Measurements from ENCODE around the gene GRID2. TPM values are rescaled to one million over a fixed set of nuclear protein-coding genes. Genes with fewer than 3 reads are reported as not detected.

Gene GRID2
- polyA plus RNA-seq, 1 donor from 2014 or later = 14.9 TPM

GRCh38 chr4:93746031-93746430, 1442.3 kb downstream of the GRID2 start:
- Histone ChIP-seq H3F3A (ENCODE audit: insufficient read depth, low read length, poor library complexity, severe bottlenecking) (no peaks in the 10 kb centered on the region), H3K36me3 (ENCODE audit: insufficient read depth, low read length) (no peaks in the 10 kb centered on the region), H3K9ac (ENCODE audit: low read length) (no peak overlapping the region), H3K9me2 (ENCODE audit: insufficient read depth, low read length) (no peaks in the 10 kb centered on the region), H2AFZ (ENCODE audit: low read depth, low read length) (no peak overlapping the region), H3K79me2 (replicated peaks; ENCODE audit: insufficient read depth, low read length) (no peaks in the 10 kb centered on the region), H3K9me3 (ENCODE audit: low read length) (no peaks in the 10 kb centered on the region), H3K4me3 (ENCODE audit: low read length) (no peak overlapping the region), H4K20me1 (ENCODE audit: insufficient read depth) (no peaks in the 10 kb centered on the region), H3K27me3 (ENCODE audit: insufficient read depth, low read depth, low read length) (no peaks in the 10 kb centered on the region), H3K4me2 (ENCODE audit: low read length) (no peak overlapping the region), H3K27ac (ENCODE audit: low read length) (no peak overlapping the region)
- no peak for TF ChIP-seq SMC3 (conservative IDR thresholded peaks at IDR 0.05; ENCODE audit: poor library complexity)
- TF ChIP-seq REST (IDR thresholded peaks at IDR 0.05; ENCODE audit: borderline replicate concordance) = no peak
- TF ChIP-seq POLR2AphosphoS5 (IDR thresholded peaks at IDR 0.05) = no peak
- no peak for TF ChIP-seq EP300 (conservative IDR thresholded peaks at IDR 0.05; ENCODE audit: poor library complexity, severe bottlenecking)
- TF ChIP-seq RAD21 (conservative IDR thresholded peaks at IDR 0.05) = no peak
- no peak for TF ChIP-seq MXI1 (conservative IDR thresholded peaks at IDR 0.05; ENCODE audit: poor library complexity, severe bottlenecking)
- no peak for TF ChIP-seq TAF1 (IDR thresholded peaks at IDR 0.05; ENCODE audit: low read depth)

- Histone ChIP-seq H3K79me2 (replicated peaks; ENCODE audit: insufficient read depth, low read length) (no peaks in the 10 kb centered on the region), H3K36me3 (ENCODE audit: insufficient read depth, low read length) (no peaks in the 10 kb centered on the region), H3K9me2 (ENCODE audit: insufficient read depth, low read length) (no peaks in the 10 kb centered on the region), H3K4me3 (ENCODE audit: low read length) (no peak overlapping the region), H4K20me1 (ENCODE audit: insufficient read depth) (no peaks in the 10 kb centered on the region), H3K9me3 (ENCODE audit: low read length) (no peaks in the 10 kb centered on the region), H3K4me2 (ENCODE audit: low read length) (no peak overlapping the region), H3F3A (ENCODE audit: insufficient read depth, low read length, poor library complexity, severe bottlenecking) (no peaks in the 10 kb centered on the region), H3K27ac (ENCODE audit: low read length) (no peak overlapping the region), H2AFZ (ENCODE audit: low read depth, low read length) (no peak overlapping the region), H3K9ac (ENCODE audit: low read length) (no peak overlapping the region), H3K27me3 (ENCODE audit: insufficient read depth, low read depth, low read length) (no peaks in the 10 kb centered on the region)
- TF ChIP-seq RAD21 (conservative IDR thresholded peaks at IDR 0.05) = no peak
- no peak for TF ChIP-seq SMC3 (conservative IDR thresholded peaks at IDR 0.05; ENCODE audit: poor library complexity)
- TF ChIP-seq POLR2AphosphoS5 (IDR thresholded peaks at IDR 0.05) = no peak
- no peak for TF ChIP-seq CTCF (IDR thresholded peaks at IDR 0.05; ENCODE audit: poor library complexity, severe bottlenecking)
- no peak for TF ChIP-seq REST (IDR thresholded peaks at IDR 0.05; ENCODE audit: borderline replicate concordance)
- TF ChIP-seq EZH2 (IDR thresholded peaks at IDR 0.05; ENCODE audit: borderline replicate concordance, insufficient read depth, low read length, poor library complexity, severe bottlenecking) = no peak
- TF ChIP-seq EP300 (conservative IDR thresholded peaks at IDR 0.05; ENCODE audit: poor library complexity, severe bottlenecking) = no peak
- no peak for TF ChIP-seq MXI1 (conservative IDR thresholded peaks at IDR 0.05; ENCODE audit: poor library complexity, severe bottlenecking)
- TF ChIP-seq TAF1 (IDR thresholded peaks at IDR 0.05; ENCODE audit: low read depth) = no peak
These were observed 1443.5 kb downstream of the GRID2 start for GRCh38 chr4:93747220-93747619.

Data from neural cell (in vitro differentiated cells).